ENCODE measurements around the gene SOCS3.
"Not testable (repeated sequence)": the region's sequence is repeated elsewhere in the genome, so short reads cannot be mapped to it uniquely, and the experiment has no call there.

Gene SOCS3

GRCh38 chr17:78325076-78325687 is 34.7 kb downstream of the SOCS3 start:
- no peak for DNase-seq

DNA sequence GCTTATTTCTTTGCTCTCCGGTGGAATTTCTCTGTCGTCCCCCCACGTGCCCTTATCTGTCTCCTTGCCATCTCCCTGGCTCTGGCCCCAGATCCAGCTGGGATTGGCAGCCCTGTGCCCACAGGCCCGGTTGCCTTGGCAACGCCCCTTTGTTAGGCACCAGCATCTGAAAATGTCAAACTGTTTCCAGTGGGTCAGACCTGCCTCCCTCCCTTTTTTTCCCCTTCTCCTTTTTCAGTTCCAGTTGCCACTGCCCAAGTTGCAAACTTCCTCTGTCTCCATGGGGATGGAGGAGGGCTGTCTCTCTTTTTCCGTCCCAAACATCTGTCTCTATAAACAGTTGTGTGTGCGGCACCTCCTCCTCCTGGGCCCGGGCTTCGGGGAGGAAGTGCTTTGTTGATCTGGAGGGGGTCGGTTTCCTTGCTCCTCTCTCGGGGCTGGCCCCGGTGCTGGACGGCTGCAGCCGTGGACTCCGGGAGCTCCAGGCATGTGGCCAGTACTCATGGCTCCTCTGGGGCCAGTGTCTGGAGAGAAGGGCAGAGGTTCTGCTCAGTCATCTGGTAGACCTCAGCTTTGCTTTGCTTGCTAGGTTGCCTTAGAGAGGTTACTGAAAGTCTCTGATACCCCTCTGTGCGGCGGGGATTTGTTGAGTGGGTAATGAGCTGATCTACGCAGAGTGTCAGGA is 35.3 kb downstream of the SOCS3 start:
- DNase-seq, result no peak

DNA sequence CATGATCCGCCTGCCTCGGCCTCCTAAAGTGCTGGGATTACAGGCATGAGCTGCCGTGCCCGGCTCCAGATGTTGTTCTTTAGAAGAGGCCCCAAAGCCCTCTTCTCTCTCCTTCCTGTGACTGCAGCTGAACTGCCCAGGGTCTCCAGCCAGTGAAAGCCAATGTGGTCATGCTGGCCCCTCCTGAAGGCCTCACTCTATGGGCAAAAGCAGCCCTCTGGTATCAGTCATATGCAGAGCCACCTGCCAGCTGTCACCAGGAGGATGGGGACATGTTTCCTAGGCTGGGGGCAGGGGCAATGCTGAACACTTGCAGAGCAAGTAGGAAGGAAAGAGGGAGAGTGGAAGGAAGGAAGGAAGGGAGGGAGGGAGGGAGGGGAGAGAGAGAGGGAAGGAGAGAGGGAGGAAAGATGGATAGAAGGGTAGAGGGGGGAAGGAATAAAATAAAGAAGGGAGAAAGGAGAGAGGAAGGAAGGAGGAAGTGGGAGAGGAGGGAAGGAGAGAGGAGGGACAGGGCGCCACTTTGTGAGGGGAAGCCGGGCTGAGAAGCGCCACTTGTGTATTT is 36.0 kb downstream of the SOCS3 start:
- DNase-seq, result no peak

GRCh38 chr17:78322858-78323455 is 36.9 kb downstream of the SOCS3 start:
- DNase-seq, result no peak

DNA sequence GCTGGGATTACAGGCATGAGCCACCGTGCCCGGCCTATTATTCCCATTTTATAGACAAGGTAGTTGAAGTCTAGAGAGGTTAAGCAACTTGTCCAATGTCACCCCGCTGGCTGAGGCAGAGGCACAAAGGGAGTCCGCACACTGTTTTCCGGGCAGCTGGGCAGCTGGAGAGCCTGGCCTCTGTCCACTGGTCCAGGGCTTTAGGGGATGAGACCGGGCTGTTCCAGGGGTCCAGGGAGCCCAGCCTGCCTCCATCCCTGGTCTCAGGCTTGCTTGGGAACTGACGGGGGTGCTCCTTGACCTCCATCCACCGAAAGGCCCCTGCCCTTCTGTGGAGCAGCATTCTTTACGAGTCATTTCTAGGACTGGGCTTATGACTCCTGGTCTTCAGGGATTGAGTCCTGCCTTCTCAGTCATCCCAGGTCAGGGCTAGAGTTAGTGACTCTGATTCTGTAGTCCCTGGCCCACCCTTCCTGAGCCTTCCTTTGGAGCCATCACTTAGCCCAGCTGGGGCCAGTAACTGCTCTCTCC is 37.5 kb downstream of the SOCS3 start:
- no peak for DNase-seq

- no peak for DNase-seq
Measured at GRCh38 chr17:78318843-78319242, 41.0 kb downstream of the SOCS3 start.

DNA sequence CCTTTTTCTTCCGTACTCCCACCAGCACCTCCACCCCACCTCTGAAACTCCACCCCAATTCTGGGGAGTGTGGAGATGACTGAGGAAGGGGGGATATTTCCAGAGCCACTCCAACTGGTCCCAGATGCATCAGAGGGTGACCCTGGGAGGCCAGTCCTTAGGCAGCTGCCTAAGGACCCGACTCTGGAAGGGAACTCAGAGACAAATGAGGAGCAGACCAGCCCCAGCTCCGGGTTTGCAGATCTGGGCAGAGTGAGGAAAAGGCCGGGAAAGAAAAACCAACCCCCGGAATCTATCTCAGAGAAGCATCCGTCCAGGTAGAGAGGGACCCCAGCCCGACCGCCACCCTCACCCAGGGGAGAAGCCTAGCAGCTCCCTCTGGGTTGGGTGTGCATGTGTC is 41.5 kb downstream of the SOCS3 start:
- DNase-seq, result no peak

GRCh38 chr17:78317794-78318400 is 42.0 kb downstream of the SOCS3 start:
- no peak for DNase-seq

GRCh38 chr17:78316867-78317789 is 42.7 kb downstream of the SOCS3 start:
- no peak for DNase-seq

- DNase-seq, result no peak
Measured at GRCh38 chr17:78316115-78316866, 43.6 kb downstream of the SOCS3 start.

GRCh38 chr17:78315355-78316114 is 44.3 kb downstream of the SOCS3 start:
- no peak for DNase-seq

DNA sequence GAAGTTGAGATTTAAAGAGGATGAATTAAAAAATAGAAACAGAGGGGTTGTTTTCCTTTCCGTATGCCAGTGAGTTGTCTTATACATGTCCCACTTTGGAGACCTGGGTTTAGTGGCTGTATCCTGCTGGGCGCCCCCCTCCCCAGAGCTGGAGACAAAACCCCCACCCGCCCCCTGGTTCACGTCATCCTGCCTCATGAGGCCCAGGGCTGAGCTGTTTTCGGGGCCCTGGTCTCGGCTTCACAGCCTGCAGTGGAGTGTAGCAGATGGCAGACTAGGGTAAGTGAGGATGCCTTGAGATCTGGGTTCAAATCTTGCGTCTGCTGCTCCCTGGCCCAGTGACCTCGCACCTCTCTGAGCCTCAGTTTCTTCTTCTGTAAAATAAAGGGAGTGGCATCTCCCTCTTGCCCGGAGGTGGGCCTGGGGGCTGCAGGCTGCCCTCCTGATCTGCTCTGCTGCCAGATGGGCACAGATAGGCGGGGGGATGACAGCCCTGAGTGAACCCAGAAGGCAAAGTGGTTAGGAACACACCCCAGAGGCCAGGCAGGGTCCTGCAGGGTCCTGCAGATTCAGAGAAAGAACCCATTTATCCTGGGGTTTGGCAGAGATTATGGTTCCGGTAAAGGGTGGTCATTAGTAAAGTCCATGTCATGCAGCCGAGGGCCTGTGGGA is 45.1 kb downstream of the SOCS3 start:
- DNase-seq, result no peak

- no peak for DNase-seq
Measured at GRCh38 chr17:78313735-78314648, 45.9 kb downstream of the SOCS3 start.

DNA sequence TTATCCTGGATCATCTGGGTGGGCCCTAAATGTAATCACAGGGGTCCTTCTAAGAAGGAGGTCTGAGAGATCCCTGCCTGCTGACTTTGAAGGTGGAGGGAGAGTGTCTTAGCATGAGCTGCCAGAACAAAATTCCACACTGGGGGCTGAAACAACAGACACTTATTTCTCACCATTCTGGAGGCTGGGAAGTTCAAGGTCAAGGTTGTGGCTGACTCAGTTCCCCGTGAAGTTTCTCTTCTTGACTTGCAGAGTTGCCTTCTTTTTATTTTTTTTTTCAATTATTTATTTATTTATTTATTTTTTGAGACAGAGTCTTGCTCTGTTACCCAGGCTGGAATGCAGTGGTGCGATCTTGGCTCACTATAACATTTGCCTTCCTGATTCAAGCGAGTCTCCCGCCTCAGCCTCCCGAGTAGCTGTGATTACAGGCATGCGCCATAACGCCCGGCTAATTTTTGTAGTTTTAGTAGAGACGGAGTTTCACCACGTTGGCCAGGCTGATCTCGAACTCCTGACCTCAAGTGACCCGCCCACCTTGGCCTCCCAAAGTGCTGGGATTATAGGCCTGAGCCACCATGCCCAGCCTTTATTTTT is 50.1 kb downstream of the SOCS3 start:
- DNase-seq, result not testable (repeated sequence)

DNA sequence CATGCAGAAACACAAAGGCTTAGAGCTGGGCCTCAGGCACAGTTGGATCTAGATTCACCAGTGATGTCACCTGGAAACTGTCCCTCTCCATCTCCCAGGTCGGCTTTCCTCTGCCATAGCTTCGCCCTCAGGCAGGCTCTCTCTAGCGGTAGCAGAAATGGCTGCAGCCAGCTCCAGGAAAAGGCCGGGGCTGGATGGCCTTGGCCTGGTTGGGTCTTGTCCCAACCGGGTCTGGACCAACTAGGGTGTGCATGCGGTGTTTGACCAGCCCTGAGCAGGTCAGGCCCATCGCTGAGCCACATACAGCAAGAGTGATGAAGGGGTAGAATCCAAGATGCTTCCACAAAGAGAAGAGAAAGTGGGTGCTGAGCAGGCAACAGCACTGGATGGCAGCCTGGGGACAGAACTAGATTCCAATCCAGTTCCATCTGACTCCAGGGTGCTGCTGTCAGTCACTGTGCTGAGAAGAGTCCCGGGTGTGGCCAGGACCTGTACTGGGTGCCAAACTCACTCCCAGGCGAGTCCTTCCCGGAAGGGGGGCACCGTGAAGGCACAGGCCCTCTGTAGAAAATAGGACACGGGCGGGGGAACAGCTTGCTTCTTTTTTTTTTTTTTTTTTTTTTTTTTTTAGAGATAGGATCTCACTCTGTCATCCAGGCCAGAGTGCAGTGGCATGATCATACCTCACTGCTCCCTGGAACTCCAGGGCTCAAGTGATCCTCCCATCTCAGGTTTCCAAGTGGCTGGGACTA is 51.8 kb downstream of the SOCS3 start:
- DNase-seq, result no peak

GRCh38 chr17:78306913-78307312 is 53.0 kb downstream of the SOCS3 start:
- no peak for DNase-seq

All from cerebellar nuclear complex (tissue), 1 donor.